Stimulated activated CD4-positive, alpha-beta T cell treated with anti-CD3 and anti-CD28 coated beads, Interleukin-4, amount 100 ng/mL, for 48 hours (primary cell): ENCODE measurements around the gene KLHL40.

Source experiments
- DNase-seq, 2 donors: peaks; one replicate each; pipeline ENCODE4 v3.0.0-alpha.2; 2020; ENCODE audit warnings: low read depth in 2 of 2

Gene KLHL40

DNA sequence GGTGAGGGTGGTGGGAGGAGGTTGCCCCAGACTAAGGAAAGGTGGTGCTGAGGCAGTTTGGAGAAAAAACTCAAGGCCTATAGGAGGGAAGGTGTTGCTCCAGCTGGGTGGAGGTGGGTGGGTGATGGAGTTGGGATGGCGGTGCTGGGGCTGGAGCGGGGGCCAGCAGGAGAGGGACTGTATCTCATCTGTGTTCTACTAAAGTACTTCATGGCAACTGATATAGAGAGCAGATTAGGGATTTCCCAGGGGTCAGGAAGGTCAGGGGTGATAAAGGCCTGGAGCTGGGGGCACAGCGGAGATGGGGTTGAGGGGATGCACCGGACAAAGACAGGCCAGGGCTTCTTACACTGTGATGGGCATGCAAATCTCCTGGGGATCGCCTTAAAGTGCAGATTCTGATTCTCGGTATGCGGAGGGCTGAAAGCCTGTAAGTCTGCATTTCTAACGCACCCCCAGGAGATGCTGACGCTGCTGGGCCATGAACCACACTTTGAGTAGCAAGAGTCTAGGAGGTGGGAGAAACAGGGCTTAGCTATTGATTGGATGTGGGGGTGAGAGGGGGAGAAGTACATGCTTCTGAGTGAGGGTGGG lies 4.2 kb downstream of the KLHL40 start:
- no peak for DNase-seq

DNA sequence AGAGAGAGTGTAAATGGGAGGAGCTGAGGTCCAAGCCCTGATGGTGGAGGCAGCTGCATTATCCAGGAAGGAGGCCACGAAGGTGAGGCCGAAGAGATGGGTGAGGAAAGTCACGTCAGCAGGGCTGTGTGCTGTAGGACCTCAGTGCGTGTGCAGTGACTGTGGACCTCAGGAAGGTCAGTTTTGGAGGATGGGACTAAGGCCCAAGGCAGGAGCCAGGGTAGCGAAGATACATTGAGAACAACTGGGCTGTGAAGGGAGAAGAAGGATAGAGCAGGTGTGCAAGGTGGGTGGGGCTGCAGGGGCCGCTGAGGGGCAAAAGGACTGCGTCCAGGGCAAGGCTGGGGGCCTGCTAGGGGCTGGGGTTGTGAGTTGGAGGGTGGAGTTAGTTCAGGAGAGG lies 4.9 kb downstream of the KLHL40 start:
- no peak for DNase-seq

- DNase-seq, result no peak
Measured at GRCh38 chr3:42690766-42691680, 5.7 kb downstream of the KLHL40 start.

GRCh38 chr3:42691816-42692666 lies 6.7 kb downstream of the KLHL40 start:
- DNase-seq, result no peak

DNA sequence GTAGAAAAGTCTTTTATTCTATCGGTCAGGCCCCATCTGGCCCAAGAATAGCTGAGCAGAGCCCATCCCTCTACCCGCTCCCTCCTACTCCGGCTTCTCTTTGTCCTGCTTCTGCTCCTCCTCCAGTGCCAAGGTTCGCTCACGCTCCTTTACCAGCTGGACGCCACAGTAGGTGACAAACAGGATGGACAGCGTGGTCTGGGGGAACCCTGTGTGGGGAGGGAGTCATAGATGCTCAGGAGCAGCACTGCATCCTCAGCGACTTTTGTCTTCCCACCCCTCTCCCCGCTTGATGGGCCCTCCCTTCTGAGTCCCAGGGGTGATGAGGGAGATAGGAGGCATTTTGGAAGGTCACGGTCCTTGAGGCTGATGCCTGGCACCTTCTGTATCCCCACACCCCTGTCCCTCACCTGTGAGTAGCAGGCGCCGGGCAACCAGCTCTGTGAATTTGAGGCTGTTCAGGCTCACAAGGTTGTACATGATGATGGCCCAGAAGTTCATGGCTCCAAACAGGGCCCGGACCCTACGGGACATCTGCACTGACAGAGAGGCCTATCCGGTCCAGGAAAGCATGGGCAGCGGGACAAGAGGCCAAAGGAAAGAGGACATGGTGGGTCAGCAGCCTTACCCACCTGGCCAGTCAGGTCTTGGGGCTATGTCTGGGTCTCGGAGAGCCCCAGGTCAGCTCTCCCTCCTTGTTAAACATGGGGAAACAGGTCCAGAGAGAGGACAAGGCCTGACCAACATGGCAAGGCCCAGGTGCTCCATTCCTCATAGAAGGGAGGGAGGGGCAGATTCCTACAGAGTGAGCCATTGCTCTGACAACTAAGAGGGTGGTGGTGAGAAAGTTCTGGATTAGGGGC lies 7.6 kb downstream of the KLHL40 start:
- no peak for DNase-seq

DNA sequence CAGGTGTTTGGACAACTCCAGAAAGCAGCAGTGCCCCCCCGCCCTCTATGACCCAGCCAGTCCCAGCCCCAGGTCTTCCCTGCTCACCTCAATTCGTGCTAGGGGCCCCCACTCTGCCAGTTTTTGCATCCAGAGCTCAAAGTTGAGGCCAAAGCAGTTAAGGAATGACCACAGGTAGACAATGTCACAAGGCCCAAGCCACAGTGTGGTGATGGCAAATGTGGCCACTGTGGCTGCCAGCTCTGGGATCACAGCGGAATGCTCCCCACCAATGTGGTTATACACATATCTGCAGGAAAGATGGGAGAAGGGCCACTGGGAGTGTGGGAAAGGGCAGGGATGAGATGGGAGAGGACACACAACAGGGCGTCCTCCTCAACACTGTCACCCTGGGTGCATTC lies 8.2 kb downstream of the KLHL40 start:
- no peak for DNase-seq

DNA sequence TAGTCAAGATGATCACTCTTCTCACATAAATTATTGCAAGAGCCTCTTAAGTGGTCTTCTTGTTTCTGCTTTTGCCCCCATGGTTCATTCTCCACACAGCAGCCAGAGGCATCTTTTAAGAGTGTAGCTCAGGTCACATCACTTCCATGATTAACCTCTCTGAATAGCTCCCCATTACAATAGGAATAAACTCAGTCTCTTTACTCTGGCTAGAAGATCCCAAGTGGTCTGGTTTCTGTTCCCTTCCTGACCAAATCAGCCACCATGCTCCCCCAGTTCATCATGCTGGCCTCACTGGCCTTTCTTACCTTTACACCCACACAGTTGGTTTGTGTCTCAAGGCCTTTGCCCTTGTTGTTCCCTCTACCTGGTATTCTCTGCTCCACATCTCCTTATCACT lies 9.0 kb downstream of the KLHL40 start:
- no peak for DNase-seq

- no peak for DNase-seq
Measured at GRCh38 chr3:42696356-42697288, 11.3 kb downstream of the KLHL40 start.

GRCh38 chr3:42697289-42698051 lies 12.1 kb downstream of the KLHL40 start:
- no peak for DNase-seq

- DNase-seq, result no peak
Measured at GRCh38 chr3:42698216-42698910, 13.0 kb downstream of the KLHL40 start.

DNA sequence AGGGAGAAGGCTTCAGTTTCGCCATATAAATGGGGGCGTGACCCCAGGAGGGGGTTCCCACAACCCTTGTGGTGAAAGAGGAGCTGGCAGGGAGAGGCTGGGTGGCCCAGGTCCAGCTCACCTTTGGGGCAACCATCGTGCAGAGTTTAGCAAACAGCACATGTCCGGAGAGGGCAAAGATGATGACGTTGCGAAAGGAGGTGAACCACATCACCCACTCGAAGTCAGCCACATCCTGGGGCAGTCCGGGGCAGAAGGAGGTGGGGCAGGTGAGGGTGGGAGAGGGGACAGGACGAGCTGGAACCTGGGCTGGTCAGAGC lies 13.5 kb downstream of the KLHL40 start:
- no peak for DNase-seq

GRCh38 chr3:42699511-42699971 lies 14.2 kb downstream of the KLHL40 start:
- no peak for DNase-seq

GRCh38 chr3:42700366-42701288 lies 15.3 kb downstream of the KLHL40 start:
- no peak for DNase-seq

DNA sequence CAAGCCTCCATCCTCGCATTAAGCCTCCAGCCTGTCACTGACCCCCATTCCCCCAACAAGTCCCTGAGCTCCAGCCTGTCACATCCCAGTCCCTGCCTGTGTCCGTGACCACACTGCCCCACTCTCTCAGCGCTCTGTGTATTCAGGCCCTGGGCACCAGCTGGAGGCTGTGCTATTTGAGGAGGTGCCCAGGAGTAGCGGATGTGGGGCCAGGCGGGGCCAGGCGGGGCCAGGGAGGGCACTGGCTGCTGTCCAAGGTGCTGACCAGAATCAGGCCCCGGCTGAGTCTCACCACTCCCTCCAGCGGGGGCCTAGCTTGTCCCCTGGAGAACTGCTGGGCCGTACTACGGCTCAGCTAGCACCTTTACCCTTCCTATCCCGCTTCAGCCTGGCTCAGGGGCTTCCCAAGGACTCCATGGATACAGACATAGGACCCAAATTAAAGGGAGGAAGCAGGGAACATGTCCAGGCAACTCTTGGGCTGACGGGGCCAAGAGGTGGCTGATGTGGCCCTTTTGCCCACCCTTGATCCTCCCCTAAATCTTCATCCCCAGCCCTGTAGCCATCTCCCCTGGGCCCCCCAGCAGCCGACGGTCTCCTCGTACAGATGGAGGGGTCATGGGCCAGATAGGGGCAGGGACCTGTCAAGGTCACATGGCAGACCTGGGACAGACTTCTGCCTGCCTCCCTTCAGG lies 16.2 kb downstream of the KLHL40 start:
- peak; percentile 38 to 52 for DNase-seq

DNA sequence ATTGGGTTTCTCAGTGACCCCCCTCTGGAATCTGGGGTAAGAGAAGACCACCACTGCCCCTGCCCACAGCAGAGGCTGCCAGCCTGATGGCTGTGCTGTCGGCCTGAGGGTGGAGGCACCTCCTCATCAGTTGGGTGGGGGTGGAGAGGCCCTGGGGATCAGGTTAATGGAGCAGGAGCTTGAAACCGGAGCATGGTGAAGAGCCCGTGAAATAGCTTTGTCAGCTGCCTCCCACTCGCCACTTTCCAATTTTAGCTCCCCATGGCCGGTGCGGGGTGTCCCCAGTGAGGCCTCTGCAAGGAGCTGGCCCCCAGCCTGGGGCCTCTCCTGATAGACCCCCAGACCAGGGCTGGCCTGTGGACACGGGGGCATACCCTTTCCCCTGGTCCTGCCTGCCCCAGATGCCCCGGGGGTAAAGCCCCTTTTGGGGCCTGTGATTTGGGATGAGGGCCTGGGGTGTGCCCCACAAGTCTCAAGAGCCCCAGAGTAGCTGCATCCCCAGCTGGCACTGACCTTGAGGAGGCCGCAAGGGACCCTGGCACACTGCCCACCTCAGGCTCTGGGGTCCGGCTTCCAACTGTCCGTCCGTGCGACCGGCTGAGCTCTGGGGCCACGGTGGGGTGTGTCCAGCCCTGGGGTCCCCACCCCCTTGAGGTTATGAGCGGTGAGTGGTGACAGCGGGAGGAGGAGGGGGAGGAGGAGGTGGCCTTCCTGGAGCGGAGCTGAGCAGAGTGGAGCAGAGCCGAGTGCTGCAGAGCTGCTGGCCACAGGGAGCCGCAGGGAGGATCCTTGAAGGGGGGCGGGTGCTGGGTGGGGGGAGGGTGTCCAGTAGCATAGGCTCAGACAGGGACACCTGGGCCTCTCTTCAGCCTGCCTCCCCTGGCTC lies 17.0 kb downstream of the KLHL40 start, which contains the start of gene HHATL:
Gene HHATL, minus strand, starts transcription at position 733 of the 886 bp plus-strand sequence. CDS start 1,972 bp downstream, outside the sequence.
- DNase-seq, result no peak
